ENCODE results near the gene CDKAL1. TPM values are rescaled to one million over a fixed set of nuclear protein-coding genes. Genes with fewer than 3 reads are reported as not detected.
"Not testable (repeated sequence)": the region's sequence is repeated elsewhere in the genome, so short reads cannot be mapped to it uniquely, and the experiment has no call there.

CDKAL1 gene
- total RNA-seq, 1 experiment from 2014 or later: 23.4 TPM

- DNase-seq (ENCODE audit: low spot score): no peak
Measured at GRCh38 chr6:20633566-20634340, 99.5 kb downstream of the CDKAL1 start.

GRCh38 chr6:20639161-20639560 lies 104.9 kb downstream of the CDKAL1 start:
- DNase-seq (ENCODE audit: low spot score): no peak

- DNase-seq (ENCODE audit: low spot score): no peak
Measured at GRCh38 chr6:20640181-20640580, 105.9 kb downstream of the CDKAL1 start.

- no peak for DNase-seq (ENCODE audit: low spot score)
Measured at GRCh38 chr6:20642441-20642840, 108.2 kb downstream of the CDKAL1 start.

- no peak for DNase-seq (ENCODE audit: low spot score)
Measured at GRCh38 chr6:20644667-20645370, 110.6 kb downstream of the CDKAL1 start.

- not testable (repeated sequence) for DNase-seq (ENCODE audit: low spot score)
Measured at GRCh38 chr6:20645572-20645971, 111.3 kb downstream of the CDKAL1 start.

- DNase-seq (ENCODE audit: low spot score): no peak
Measured at GRCh38 chr6:20647585-20647984, 113.3 kb downstream of the CDKAL1 start.

- DNase-seq (ENCODE audit: low spot score): not testable (repeated sequence)
Measured at GRCh38 chr6:20649696-20650470, 115.6 kb downstream of the CDKAL1 start.

GRCh38 chr6:20652299-20653084 lies 118.2 kb downstream of the CDKAL1 start:
- no peak for DNase-seq (ENCODE audit: low spot score)

GRCh38 chr6:20653085-20653479 lies 118.8 kb downstream of the CDKAL1 start:
- no peak for DNase-seq (ENCODE audit: low spot score)

GRCh38 chr6:20655317-20655716 lies 121.1 kb downstream of the CDKAL1 start:
- DNase-seq (ENCODE audit: low spot score): no peak

GRCh38 chr6:20657274-20657800 lies 123.1 kb downstream of the CDKAL1 start:
- no peak for DNase-seq (ENCODE audit: low spot score)

- DNase-seq (ENCODE audit: low spot score): no peak
Measured at GRCh38 chr6:20658053-20658452, 123.8 kb downstream of the CDKAL1 start.

GRCh38 chr6:20658516-20658915 lies 124.3 kb downstream of the CDKAL1 start:
- DNase-seq (ENCODE audit: low spot score): no peak

GRCh38 chr6:20660534-20660933 lies 126.3 kb downstream of the CDKAL1 start:
- DNase-seq (ENCODE audit: low spot score): no peak

GRCh38 chr6:20661721-20662120 lies 127.5 kb downstream of the CDKAL1 start:
- DNase-seq (ENCODE audit: low spot score): no peak

GRCh38 chr6:20664250-20664649 lies 130.0 kb downstream of the CDKAL1 start:
- no peak for DNase-seq (ENCODE audit: low spot score)

GRCh38 chr6:20665290-20665689 lies 131.0 kb downstream of the CDKAL1 start:
- DNase-seq (ENCODE audit: low spot score): no peak

- no peak for DNase-seq (ENCODE audit: low spot score)
Measured at GRCh38 chr6:20669571-20670314, 135.5 kb downstream of the CDKAL1 start.

GRCh38 chr6:20670750-20671149 lies 136.5 kb downstream of the CDKAL1 start:
- DNase-seq (ENCODE audit: low spot score): no peak

- DNase-seq (ENCODE audit: low spot score): no peak
Measured at GRCh38 chr6:20672038-20672437, 137.8 kb downstream of the CDKAL1 start.

Data from A172 (cell line).